ENCODE results near the gene ZNF888. TPM values are rescaled to one million over a fixed set of nuclear protein-coding genes. Genes with fewer than 3 reads are reported as not detected.

ZNF888 gene
- total and polyA plus RNA-seq, 7 donors: 0.13 to 1.0 (median 0.49) TPM

GRCh38 chr19:52961981-52962380, 38.8 kb upstream of the ZNF888 start:
- no peak for TF ChIP-seq CTCF (IDR thresholded peaks at IDR 0.05)
- H3K27me3 ChIP-seq (ENCODE audit: insufficient read depth in 3 of 3, low read length in 2 of 3): no peaks in the 10 kb centered on the region
- peak overlapping the region; percentile 70 for H3K27ac ChIP-seq
- intact Hi-C loops (cut with DNase I): no loop called here
- H3K36me3 ChIP-seq (ENCODE audit: insufficient read depth in 1 of 2, low read depth in 1 of 2): peaks cover 0 to 3% of the 10 kb centered on the region in 2 donors
- peak overlapping the region; percentile 74 for H3K4me3 ChIP-seq
- ATAC-seq (no peak), DNase-seq (no peak)
- H3K9me3 ChIP-seq: peaks cover 15% of the 10 kb centered on the region
- 24 to 37% (median 27%) methylated on average over 5 of the region's 5 CpGs for WGBS, 3 donors
- H3K4me1 ChIP-seq: peaks cover 12% of the 10 kb centered on the region

GRCh38 chr19:52959613-52960295, 36.5 kb upstream of the ZNF888 start:
- no peak for ATAC-seq
- H3K9me3 ChIP-seq: peaks cover 33% of the 10 kb centered on the region
- intact Hi-C loops (cut with DNase I): no loop called here

GRCh38 chr19:52957591-52957990, 34.4 kb upstream of the ZNF888 start:
- H3K36me3 ChIP-seq (ENCODE audit: insufficient read depth in 1 of 2, low read depth in 1 of 2): peaks cover 7 to 30% of the 10 kb centered on the region in 2 donors
- DNase-seq (no peak), ATAC-seq (no peak)
- H3K4me3 ChIP-seq: no peak overlapping the region
- no peaks in the 10 kb centered on the region for H3K27me3 ChIP-seq (ENCODE audit: insufficient read depth in 3 of 3, low read length in 2 of 3)
- peaks cover 9% of the 10 kb centered on the region for H3K4me1 ChIP-seq
- intact Hi-C loops (cut with DNase I): no loop called here
- no peak for TF ChIP-seq CTCF (IDR thresholded peaks at IDR 0.05)
- peaks cover 45% of the 10 kb centered on the region for H3K9me3 ChIP-seq
- WGBS, 3 donors: 85 to 99% (median 96%) methylated on average over 8 of the region's 8 CpGs
- no peak overlapping the region for H3K27ac ChIP-seq

More at GRCh38 chr19:52959613-52960295, 36.5 kb upstream of the ZNF888 start:
- Histone ChIP-seq H3K4me1 (peaks cover 12% of the 10 kb centered on the region), H3K27ac (no peak overlapping the region), H3K27me3 (ENCODE audit: insufficient read depth in 3 of 3, low read length in 2 of 3) (no peaks in the 10 kb centered on the region), H3K36me3 (ENCODE audit: insufficient read depth in 1 of 2, low read depth in 1 of 2) (peaks cover 7 to 14% of the 10 kb centered on the region in 2 donors), H3K4me3 (no peak overlapping the region)
- DNase-seq: no peak
- no peak for TF ChIP-seq CTCF (IDR thresholded peaks at IDR 0.05)
- WGBS, 3 donors: 90 to 96% (median 93%) methylated on average over 11 of the region's 11 CpGs

GRCh38 chr19:52956917-52957316, 33.7 kb upstream of the ZNF888 start:
- no peak for DNase-seq
- 94 to 95% (median 95%) methylated on average over 10 of the region's 10 CpGs for WGBS, 3 donors
- no peak for TF ChIP-seq CTCF (IDR thresholded peaks at IDR 0.05)
- Histone ChIP-seq H3K4me3 (no peak overlapping the region), H3K36me3 (ENCODE audit: insufficient read depth in 1 of 2, low read depth in 1 of 2) (peaks cover 7 to 36% of the 10 kb centered on the region in 2 donors), H3K27me3 (ENCODE audit: insufficient read depth in 3 of 3, low read length in 2 of 3) (no peaks in the 10 kb centered on the region), H3K27ac (no peak overlapping the region), H3K4me1 (peaks cover 6% of the 10 kb centered on the region), H3K9me3 (peaks cover 47% of the 10 kb centered on the region)
- intact Hi-C loops (cut with DNase I): no loop called here
- no peak for ATAC-seq

- peaks cover 0 to 1% (median 0%) of the 10 kb centered on the region in 3 donors for H3K27me3 ChIP-seq (ENCODE audit: insufficient read depth in 3 of 3, low read length in 2 of 3)
- no peak for TF ChIP-seq CTCF (IDR thresholded peaks at IDR 0.05)
- H3K27ac ChIP-seq: no peak overlapping the region
- 0 to 100% (median 90%) methylated on average over 1 of the region's 1 CpG for WGBS, 3 donors
- DNase-seq: no peak
- peaks cover 70% of the 10 kb centered on the region for H3K9me3 ChIP-seq
- ATAC-seq: no peak
- H3K36me3 ChIP-seq (ENCODE audit: insufficient read depth in 1 of 2, low read depth in 1 of 2): peaks cover 9 to 38% of the 10 kb centered on the region in 2 donors
- intact Hi-C loops (cut with DNase I): no loop called here
- no peak overlapping the region for H3K4me3 ChIP-seq
- H3K4me1 ChIP-seq: no peaks in the 10 kb centered on the region
Measured at GRCh38 chr19:52949422-52949821, 26.2 kb upstream of the ZNF888 start.
